ENCODE measurements around the gene PRDM16. TPM values are rescaled to one million over a fixed set of nuclear protein-coding genes. Genes with fewer than 3 reads are reported as not detected.

The PRDM16 gene
- total and polyA plus RNA-seq, 7 donors, result 0.04 to 1.2 (median 0.31) TPM

GRCh38 chr1:3219791-3220467, 150.9 kb downstream of the PRDM16 start:
- Histone ChIP-seq H3K36me3 (ENCODE audit: insufficient read depth in 1 of 2, low read depth in 1 of 2) (no peaks in the 10 kb centered on the region), H3K9me3 (no peaks in the 10 kb centered on the region), H3K27me3 (ENCODE audit: insufficient read depth in 3 of 3, low read length in 2 of 3) (peaks cover 0 to 47% (median 0%) of the 10 kb centered on the region in 3 donors), H3K4me1 (peaks cover 5% of the 10 kb centered on the region), H3K27ac (no peak overlapping the region), H3K4me3 (no peak overlapping the region)
- 80 to 83% (median 83%) methylated on average over 32 of the region's 32 CpGs for WGBS, 3 donors
- intact Hi-C loops (cut with DNase I), result no loop called here
- DNase-seq, result no peak
- TF ChIP-seq CTCF (IDR thresholded peaks at IDR 0.05), result no peak
- no peak for ATAC-seq

GRCh38 chr1:3221112-3222041, 152.4 kb downstream of the PRDM16 start:
- no peak for DNase-seq
- Histone ChIP-seq H3K27me3 (ENCODE audit: insufficient read depth in 3 of 3, low read length in 2 of 3) (peaks cover 0 to 46% (median 0%) of the 10 kb centered on the region in 3 donors), H3K27ac (no peak overlapping the region), H3K4me1 (peaks cover 5% of the 10 kb centered on the region), H3K4me3 (no peak overlapping the region), H3K36me3 (ENCODE audit: insufficient read depth in 1 of 2, low read depth in 1 of 2) (no peaks in the 10 kb centered on the region), H3K9me3 (no peaks in the 10 kb centered on the region)
- TF ChIP-seq CTCF (IDR thresholded peaks at IDR 0.05), result no peak
- intact Hi-C loops (cut with DNase I), result no loop called here
- 61 to 76% (median 66%) methylated on average over 24 of the region's 24 CpGs for WGBS, 3 donors
- no peak for ATAC-seq

GRCh38 chr1:3222042-3222692, 153.2 kb downstream of the PRDM16 start:
- TF ChIP-seq CTCF (IDR thresholded peaks at IDR 0.05), result no peak
- ATAC-seq, result no peak
- H3K27ac ChIP-seq, result no peak overlapping the region

GRCh38 chr1:3225661-3226060, 156.7 kb downstream of the PRDM16 start:
- DNase-seq (no peak), ATAC-seq (no peak)
- Histone ChIP-seq H3K27ac (no peak overlapping the region), H3K36me3 (ENCODE audit: insufficient read depth in 1 of 2, low read depth in 1 of 2) (no peaks in the 10 kb centered on the region), H3K4me1 (no peaks in the 10 kb centered on the region), H3K4me3 (no peak overlapping the region), H3K27me3 (ENCODE audit: insufficient read depth in 3 of 3, low read length in 2 of 3) (peaks cover 0 to 37% (median 1%) of the 10 kb centered on the region in 3 donors), H3K9me3 (no peaks in the 10 kb centered on the region)
- TF ChIP-seq CTCF (IDR thresholded peaks at IDR 0.05), result no peak
- intact Hi-C loops (cut with DNase I), result no loop called here
- WGBS, 3 donors, result 56 to 65% (median 65%) methylated on average over 12 of the region's 12 CpGs

More at GRCh38 chr1:3222042-3222692, 153.2 kb downstream of the PRDM16 start:
- Histone ChIP-seq H3K9me3 (no peaks in the 10 kb centered on the region), H3K27me3 (ENCODE audit: insufficient read depth in 3 of 3, low read length in 2 of 3) (peaks cover 0 to 46% (median 0%) of the 10 kb centered on the region in 3 donors), H3K36me3 (ENCODE audit: insufficient read depth in 1 of 2, low read depth in 1 of 2) (no peaks in the 10 kb centered on the region), H3K4me1 (peaks cover 5% of the 10 kb centered on the region), H3K4me3 (no peak overlapping the region)
- 54 to 63% (median 56%) methylated on average over 16 of the region's 16 CpGs for WGBS, 3 donors
- no peak for DNase-seq
- intact Hi-C loops (cut with DNase I), result no loop called here
